Endodermal cell (in vitro differentiated cells): ENCODE measurements around the gene FGF5. TPM values are rescaled to one million over a fixed set of nuclear protein-coding genes. Genes with fewer than 3 reads are reported as not detected.

Source experiments
- DNase-seq: peaks from one replicate; pipeline ENCODE4 v3.0.0-alpha.2; 2017
- H3K27ac ChIP-seq: 2 replicates; pipeline ENCODE4 v1.5.1; 2013; ENCODE audit warnings: mild to moderate bottlenecking, low read depth, low read length, moderate library complexity
- H3K27me3 ChIP-seq: 2 replicates; pipeline ENCODE4 v1.6.1; 2013; ENCODE audit warnings: mild to moderate bottlenecking, low read length, moderate library complexity; ENCODE audit not compliant: insufficient read depth, control insufficient read depth, poor library complexity, severe bottlenecking
- H3K36me3 ChIP-seq: 2 replicates; pipeline ENCODE4 v1.7.0; 2013; ENCODE audit warnings: mild to moderate bottlenecking, low read length, moderate library complexity; ENCODE audit not compliant: control insufficient read depth, insufficient read depth
- H3K4me1 ChIP-seq: one replicate; pipeline ENCODE4 v1.7.0; 2013; ENCODE audit warnings: low read length; ENCODE audit not compliant: control insufficient read depth, insufficient read depth
- H3K4me3 ChIP-seq: 2 replicates; pipeline ENCODE4 v1.5.1; 2013; ENCODE audit warnings: mild to moderate bottlenecking, low read length, moderate library complexity
- H3K9ac ChIP-seq: 2 replicates; pipeline ENCODE4 v1.6.1; 2013; ENCODE audit warnings: mild to moderate bottlenecking, low read length, moderate library complexity; ENCODE audit not compliant: poor library complexity, severe bottlenecking; ENCODE audit errors: extremely low read depth
- H3K9me3 ChIP-seq: 2 replicates; pipeline ENCODE4 v1.6.1; 2013; ENCODE audit warnings: mild to moderate bottlenecking, low read length, moderate library complexity; ENCODE audit not compliant: control insufficient read depth
- H3K27ac Mint-ChIP-seq: 2 replicates; pipeline ENCODE4 v1.8.0; 2020; ENCODE audit warnings: mixed read lengths
- H3K27me3 Mint-ChIP-seq: 2 replicates; pipeline ENCODE4 v1.8.0; 2021; ENCODE audit warnings: mild to moderate bottlenecking, mixed read lengths; ENCODE audit not compliant: insufficient read depth
- H3K36me3 Mint-ChIP-seq: 2 replicates; pipeline ENCODE4 v1.8.0; 2020; ENCODE audit warnings: low read depth, mixed read lengths
- H3K4me1 Mint-ChIP-seq: 2 replicates; pipeline ENCODE4 v1.8.0; 2020; ENCODE audit warnings: mixed read lengths
- H3K4me3 Mint-ChIP-seq: 2 replicates; pipeline ENCODE4 v1.8.0; 2020; ENCODE audit warnings: mild to moderate bottlenecking, moderate library complexity, mixed read lengths
- H3K9me3 Mint-ChIP-seq: 2 replicates; pipeline ENCODE4 v1.8.0; 2020; ENCODE audit warnings: mild to moderate bottlenecking, mixed read lengths
- WGBS, 2 experiments: methylation state at CpG; one replicate each; pipeline versions ENCODE4 v1.1.5 to v1.1.7; 2013; ENCODE audit warnings: missing lambda C conversion rate in 2 of 2, mixed read lengths in 1 of 2; ENCODE audit not compliant: insufficient coverage in 1 of 2, insufficient read length in 1 of 2; 5-methylcytosine and 5-hydroxymethylcytosine counted together
- total RNA-seq, 2 donors: library from RNA; stranded (reverse); fragmentation: NEBNext Ultra II Directional in 1 of 2; extraction: Animal tissue kit (Norgen Biotek cat#: 25700) in 1 of 2; gene quantifications; 2 replicates in 1 of 2; 3 replicates in 1 of 2; pipeline ENCODE4 v1.2.1, GENCODE V29; 2021
- TF ChIP-seq, protein P1 (sequence below): fragments of 200-600 bp; sonication (generic); conservative IDR thresholded peaks from 2 replicates; pipeline ENCODE4 v1.5.0; 2021; ENCODE audit warnings: antibody characterized with exemption, mild to moderate bottlenecking

The FGF5 gene
- total RNA-seq, 2 donors from 2014 or later, result 0.49 to 1.6 TPM

DNA sequence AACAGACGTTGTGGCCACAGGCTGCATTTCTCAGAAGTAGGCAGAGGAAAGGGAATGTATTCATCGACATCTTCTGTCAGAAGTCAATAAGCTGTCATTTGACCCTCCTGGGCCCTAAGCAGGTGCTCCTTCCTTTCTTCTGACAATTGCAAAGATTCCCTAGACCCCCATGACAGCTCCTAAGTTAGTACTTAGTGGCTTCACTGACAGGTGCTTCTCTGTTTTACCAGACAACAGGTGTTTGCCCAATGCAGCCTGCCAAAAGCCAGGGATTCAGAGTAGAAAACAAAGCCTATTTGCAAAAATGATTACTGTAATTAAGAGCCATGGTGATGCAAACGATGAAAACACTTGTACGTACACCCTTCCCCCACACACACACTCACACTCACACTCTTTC, 7.5 kb upstream of the FGF5 start:
- H3K9ac ChIP-seq, result no peak overlapping the region
- H3K36me3 ChIP-seq, result no peaks in the 10 kb centered on the region
- H3K9me3 ChIP-seq, result no peaks in the 10 kb centered on the region
- Mint-ChIP-seq H3K36me3 (no peaks in the 10 kb centered on the region), H3K9me3 (no peaks in the 10 kb centered on the region), H3K27me3 (peaks cover 92% of the 10 kb centered on the region), H3K4me3 (no peak overlapping the region), H3K27ac (no peak overlapping the region), H3K4me1 (peaks cover 27% of the 10 kb centered on the region)
- TF ChIP-seq, protein P1, sequence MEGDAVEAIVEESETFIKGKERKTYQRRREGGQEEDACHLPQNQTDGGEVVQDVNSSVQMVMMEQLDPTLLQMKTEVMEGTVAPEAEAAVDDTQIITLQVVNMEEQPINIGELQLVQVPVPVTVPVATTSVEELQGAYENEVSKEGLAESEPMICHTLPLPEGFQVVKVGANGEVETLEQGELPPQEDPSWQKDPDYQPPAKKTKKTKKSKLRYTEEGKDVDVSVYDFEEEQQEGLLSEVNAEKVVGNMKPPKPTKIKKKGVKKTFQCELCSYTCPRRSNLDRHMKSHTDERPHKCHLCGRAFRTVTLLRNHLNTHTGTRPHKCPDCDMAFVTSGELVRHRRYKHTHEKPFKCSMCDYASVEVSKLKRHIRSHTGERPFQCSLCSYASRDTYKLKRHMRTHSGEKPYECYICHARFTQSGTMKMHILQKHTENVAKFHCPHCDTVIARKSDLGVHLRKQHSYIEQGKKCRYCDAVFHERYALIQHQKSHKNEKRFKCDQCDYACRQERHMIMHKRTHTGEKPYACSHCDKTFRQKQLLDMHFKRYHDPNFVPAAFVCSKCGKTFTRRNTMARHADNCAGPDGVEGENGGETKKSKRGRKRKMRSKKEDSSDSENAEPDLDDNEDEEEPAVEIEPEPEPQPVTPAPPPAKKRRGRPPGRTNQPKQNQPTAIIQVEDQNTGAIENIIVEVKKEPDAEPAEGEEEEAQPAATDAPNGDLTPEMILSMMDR, result no peak
- H3K27ac ChIP-seq, result no peak overlapping the region
- DNase-seq, result no peak
- H3K4me1 ChIP-seq, result peaks cover 5% of the 10 kb centered on the region
- H3K27me3 ChIP-seq, result peaks cover 89% of the 10 kb centered on the region
- WGBS, 2 experiments, result 50 to 78% methylated on average over 1 to 4 of the region's 4 CpGs
- no peak overlapping the region for H3K4me3 ChIP-seq

DNA sequence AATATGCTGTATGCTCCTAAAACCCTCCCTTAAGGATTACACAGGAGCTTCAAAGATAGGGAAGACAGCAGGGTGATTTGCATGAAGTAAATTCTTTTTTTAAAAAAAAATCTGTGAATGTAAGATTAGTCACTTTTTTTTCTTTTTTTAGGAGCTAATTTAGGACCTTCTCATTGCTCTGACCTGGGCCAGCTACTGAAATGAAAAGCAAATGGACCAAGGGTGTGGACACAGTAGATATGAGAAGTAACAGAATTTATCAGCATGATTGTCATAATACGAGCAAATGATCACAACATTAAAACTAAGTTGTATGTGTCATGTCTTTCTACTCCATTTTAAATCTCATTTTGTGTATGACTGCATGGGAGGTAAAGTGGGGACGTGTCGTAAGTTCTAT, 6.6 kb upstream of the FGF5 start:
- no peaks in the 10 kb centered on the region for H3K36me3 Mint-ChIP-seq
- peaks cover 96% of the 10 kb centered on the region for H3K27me3 Mint-ChIP-seq
- Histone ChIP-seq H3K27ac (no peak overlapping the region), H3K36me3 (no peaks in the 10 kb centered on the region), H3K27me3 (peaks cover 94% of the 10 kb centered on the region), H3K9ac (no peak overlapping the region), H3K9me3 (no peaks in the 10 kb centered on the region), H3K4me1 (peaks cover 12% of the 10 kb centered on the region), H3K4me3 (no peak overlapping the region)
- no peak for DNase-seq
- H3K27ac Mint-ChIP-seq, result no peak overlapping the region
- WGBS, 2 experiments, result 90 to 93% methylated on average over 2 to 3 of the region's 3 CpGs
- H3K9me3 Mint-ChIP-seq, result no peaks in the 10 kb centered on the region
- H3K4me3 Mint-ChIP-seq, result no peak overlapping the region
- peaks cover 35% of the 10 kb centered on the region for H3K4me1 Mint-ChIP-seq
- TF ChIP-seq, protein P1, result no peak

DNA sequence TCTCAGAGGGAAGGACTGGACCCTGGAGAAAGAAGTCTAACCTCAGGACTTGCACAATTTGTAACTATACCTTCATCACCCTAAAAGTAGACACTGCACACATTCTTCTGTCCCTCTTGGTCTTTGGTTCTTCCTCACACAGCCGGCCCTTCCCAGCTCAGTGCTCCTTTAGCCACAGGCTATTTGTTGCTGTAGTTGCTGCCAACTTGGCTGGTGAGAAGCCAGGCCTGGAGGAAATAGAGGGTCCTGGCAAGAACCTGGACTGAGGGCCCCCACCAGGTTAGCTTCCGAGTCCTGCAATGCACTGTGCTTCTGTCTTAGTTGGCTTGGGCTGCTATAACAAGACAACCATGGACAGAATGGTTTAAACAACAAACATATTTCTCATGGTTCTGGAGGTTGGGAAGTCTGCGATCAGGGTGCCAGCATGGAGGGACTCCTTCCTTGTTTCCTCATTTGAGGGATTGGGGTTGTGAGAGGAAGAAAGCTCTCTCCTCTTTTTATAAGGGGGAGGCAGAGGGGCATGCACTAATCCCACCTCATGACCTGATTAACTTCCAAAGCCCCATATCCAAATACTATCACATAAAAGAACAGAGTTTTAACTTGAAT, 4.4 kb upstream of the FGF5 start:
- H3K4me3 ChIP-seq, result no peak overlapping the region
- 89 to 100% methylated on average over 2 to 3 of the region's 3 CpGs for WGBS, 2 experiments
- TF ChIP-seq, protein P1, result no peak
- no peak overlapping the region for H3K27ac ChIP-seq
- H3K36me3 Mint-ChIP-seq, result no peaks in the 10 kb centered on the region
- peaks cover 12% of the 10 kb centered on the region for H3K4me1 ChIP-seq
- H3K9me3 Mint-ChIP-seq, result no peaks in the 10 kb centered on the region
- no peak overlapping the region for H3K9ac ChIP-seq
- H3K27ac Mint-ChIP-seq, result no peak overlapping the region
- H3K27me3 Mint-ChIP-seq, result peaks cover 96% of the 10 kb centered on the region
- H3K4me1 Mint-ChIP-seq, result peaks cover 51% of the 10 kb centered on the region
- H3K4me3 Mint-ChIP-seq, result no peak overlapping the region
- no peak for DNase-seq
- H3K27me3 ChIP-seq, result peaks cover 96% of the 10 kb centered on the region
- no peaks in the 10 kb centered on the region for H3K9me3 ChIP-seq
- no peaks in the 10 kb centered on the region for H3K36me3 ChIP-seq
